Glutamatergic neuron (in vitro differentiated cells): ENCODE measurements around the gene ERN1. TPM values are rescaled to one million over a fixed set of nuclear protein-coding genes. Genes with fewer than 3 reads are reported as not detected.

Experiments
- DNase-seq: peaks from one replicate; pipeline ENCODE4 v3.0.0; 2022
- H3K27ac Mint-ChIP-seq: one replicate; pipeline ENCODE4 v1.8.0; 2020; ENCODE audit warnings: mild to moderate bottlenecking, mixed read lengths, inconsistent platforms; ENCODE audit not compliant: unreplicated experiment
- H3K27me3 Mint-ChIP-seq: one replicate; pipeline ENCODE4 v1.8.0; 2020; ENCODE audit warnings: mild to moderate bottlenecking, moderate library complexity, mixed read lengths, inconsistent platforms; ENCODE audit not compliant: unreplicated experiment
- H3K36me3 Mint-ChIP-seq: one replicate; pipeline ENCODE4 v1.8.0; 2020; ENCODE audit warnings: mild to moderate bottlenecking, mixed read lengths, inconsistent platforms; ENCODE audit not compliant: unreplicated experiment
- H3K4me1 Mint-ChIP-seq: one replicate; pipeline ENCODE4 v1.8.0; 2020; ENCODE audit warnings: mild to moderate bottlenecking, low read depth, mixed read lengths, inconsistent platforms; ENCODE audit not compliant: unreplicated experiment
- H3K4me3 Mint-ChIP-seq: one replicate; pipeline ENCODE4 v1.8.0; 2020; ENCODE audit warnings: mild to moderate bottlenecking, mixed read lengths, inconsistent platforms; ENCODE audit not compliant: unreplicated experiment
- H3K9me3 Mint-ChIP-seq: one replicate; pipeline ENCODE4 v1.8.0; 2020; ENCODE audit warnings: mild to moderate bottlenecking, moderate library complexity, mixed read lengths, inconsistent platforms; ENCODE audit not compliant: unreplicated experiment
- total RNA-seq: library from RNA; stranded (reverse); fragmentation: NEBNext Ultra II Directional; extraction: Animal tissue kit (Norgen Biotek cat#: 25700); gene quantifications from one replicate; pipeline ENCODE4 v1.2.1, GENCODE V29; 2021; ENCODE audit not compliant: unreplicated experiment
- TF ChIP-seq, protein P1 (sequence below): fragments of 200-600 bp; sonication (generic); IDR thresholded peaks from one replicate; pipeline ENCODE4 v1.5.0; 2021; ENCODE audit not compliant: partially characterized antibody, unreplicated experiment

ERN1 gene
- total RNA-seq, 1 donor from 2014 or later: 6.9 TPM

DNA sequence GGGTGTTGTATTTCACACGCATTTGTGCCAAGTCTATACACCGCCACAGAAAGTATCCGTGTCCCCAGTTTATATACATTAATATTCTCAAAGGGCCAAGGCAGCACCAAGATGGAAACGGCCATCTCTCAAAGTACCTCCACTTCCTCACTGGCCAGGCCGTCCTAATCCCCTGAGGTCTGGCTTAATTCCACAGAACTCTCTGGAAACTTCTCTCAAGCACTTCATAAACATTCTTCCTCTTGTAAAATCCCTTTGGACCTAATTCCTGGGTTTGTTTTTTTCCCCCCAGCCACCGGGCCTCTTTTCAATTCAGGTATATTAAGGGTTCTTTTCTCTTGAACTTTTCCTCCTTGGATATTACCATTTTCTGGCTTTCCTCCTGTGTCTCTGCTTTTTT is 5.1 kb upstream of the ERN1 start:
- peaks cover 5% of the 10 kb centered on the region for H3K27me3 Mint-ChIP-seq
- H3K4me1 Mint-ChIP-seq: peaks cover 4% of the 10 kb centered on the region
- no peak overlapping the region for H3K27ac Mint-ChIP-seq
- no peak for DNase-seq
- peaks cover 5% of the 10 kb centered on the region for H3K36me3 Mint-ChIP-seq
- H3K9me3 Mint-ChIP-seq: no peaks in the 10 kb centered on the region
- H3K4me3 Mint-ChIP-seq: no peak overlapping the region
- TF ChIP-seq, protein P1, sequence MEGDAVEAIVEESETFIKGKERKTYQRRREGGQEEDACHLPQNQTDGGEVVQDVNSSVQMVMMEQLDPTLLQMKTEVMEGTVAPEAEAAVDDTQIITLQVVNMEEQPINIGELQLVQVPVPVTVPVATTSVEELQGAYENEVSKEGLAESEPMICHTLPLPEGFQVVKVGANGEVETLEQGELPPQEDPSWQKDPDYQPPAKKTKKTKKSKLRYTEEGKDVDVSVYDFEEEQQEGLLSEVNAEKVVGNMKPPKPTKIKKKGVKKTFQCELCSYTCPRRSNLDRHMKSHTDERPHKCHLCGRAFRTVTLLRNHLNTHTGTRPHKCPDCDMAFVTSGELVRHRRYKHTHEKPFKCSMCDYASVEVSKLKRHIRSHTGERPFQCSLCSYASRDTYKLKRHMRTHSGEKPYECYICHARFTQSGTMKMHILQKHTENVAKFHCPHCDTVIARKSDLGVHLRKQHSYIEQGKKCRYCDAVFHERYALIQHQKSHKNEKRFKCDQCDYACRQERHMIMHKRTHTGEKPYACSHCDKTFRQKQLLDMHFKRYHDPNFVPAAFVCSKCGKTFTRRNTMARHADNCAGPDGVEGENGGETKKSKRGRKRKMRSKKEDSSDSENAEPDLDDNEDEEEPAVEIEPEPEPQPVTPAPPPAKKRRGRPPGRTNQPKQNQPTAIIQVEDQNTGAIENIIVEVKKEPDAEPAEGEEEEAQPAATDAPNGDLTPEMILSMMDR: no peak

DNA sequence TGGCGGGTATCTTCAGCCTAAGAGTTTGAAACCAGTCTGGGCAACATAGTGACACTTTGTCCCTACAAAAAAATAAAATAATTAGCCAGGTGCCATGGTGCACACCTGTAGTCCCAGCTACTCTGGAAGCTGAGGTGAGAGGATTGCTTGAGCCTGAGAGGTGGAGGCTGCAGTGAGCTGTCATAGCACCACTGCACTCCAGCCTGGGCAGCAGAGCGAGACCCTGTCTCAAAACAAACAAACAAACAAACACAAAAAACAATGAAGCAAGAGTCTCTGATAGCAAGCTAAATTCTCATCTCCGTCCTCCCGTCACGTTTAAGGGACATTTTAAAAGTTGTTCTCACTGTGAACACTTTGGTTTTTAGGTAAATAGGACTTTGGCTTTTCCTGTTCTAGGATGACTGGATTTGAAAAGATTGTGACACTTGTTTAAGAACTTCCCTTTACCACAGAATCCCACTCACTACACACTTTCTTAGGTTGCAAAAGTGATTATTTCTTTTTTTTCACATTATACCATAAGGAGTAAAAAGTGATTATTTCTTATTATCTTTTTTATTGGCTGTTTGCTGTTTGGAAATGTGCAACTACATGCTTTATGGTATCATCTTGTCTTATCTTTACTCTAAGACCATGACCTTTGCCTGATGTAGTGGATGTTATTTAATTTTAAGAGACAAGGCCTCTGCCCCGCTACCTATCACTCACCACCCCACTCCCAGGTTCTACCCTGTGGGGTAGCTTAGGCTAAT is 4.4 kb upstream of the ERN1 start:
- TF ChIP-seq, protein P1: no peak
- H3K9me3 Mint-ChIP-seq: no peaks in the 10 kb centered on the region
- no peak overlapping the region for H3K27ac Mint-ChIP-seq
- no peak overlapping the region for H3K4me3 Mint-ChIP-seq
- H3K27me3 Mint-ChIP-seq: peaks cover 5% of the 10 kb centered on the region
- peaks cover 5% of the 10 kb centered on the region for H3K36me3 Mint-ChIP-seq
- H3K4me1 Mint-ChIP-seq: peaks cover 4% of the 10 kb centered on the region
- DNase-seq: no peak

DNA sequence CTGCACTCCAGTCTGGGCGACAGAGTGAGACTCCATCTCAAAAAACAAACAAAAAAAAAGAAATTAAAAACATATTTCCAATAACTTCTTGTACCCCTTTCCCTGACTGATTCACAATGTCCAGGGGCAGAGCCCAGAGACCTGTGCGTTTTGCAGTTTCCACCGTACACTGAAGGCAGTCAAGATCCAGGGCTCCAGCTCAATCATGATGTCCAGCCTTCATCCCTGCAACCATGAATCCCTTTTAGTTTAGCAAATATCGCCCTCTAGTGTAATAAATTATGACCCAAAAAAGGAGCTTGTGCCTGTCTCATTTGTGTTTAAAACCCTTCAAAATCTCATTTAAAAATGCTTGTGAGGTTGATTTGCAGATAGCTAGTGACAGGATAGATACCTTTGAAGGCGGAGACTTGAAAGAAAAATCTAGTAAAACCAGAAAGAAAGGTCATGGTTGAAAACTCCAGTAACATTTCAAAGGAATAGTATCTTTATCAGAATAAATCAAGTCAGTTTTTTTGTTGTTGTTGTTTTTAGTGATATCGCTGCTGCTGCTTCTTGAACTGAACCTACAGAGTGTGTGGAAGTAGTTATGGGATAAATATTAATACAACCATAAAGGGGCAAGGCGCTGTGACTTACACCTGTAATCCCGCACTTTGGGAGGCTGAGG is 3.7 kb upstream of the ERN1 start:
- no peak overlapping the region for H3K27ac Mint-ChIP-seq
- H3K36me3 Mint-ChIP-seq: peaks cover 5% of the 10 kb centered on the region
- H3K9me3 Mint-ChIP-seq: peaks cover 5% of the 10 kb centered on the region
- H3K4me3 Mint-ChIP-seq: no peak overlapping the region
- DNase-seq: no peak
- TF ChIP-seq, protein P1: peak; percentile 80
- peaks cover 5% of the 10 kb centered on the region for H3K27me3 Mint-ChIP-seq
- peaks cover 8% of the 10 kb centered on the region for H3K4me1 Mint-ChIP-seq

DNA sequence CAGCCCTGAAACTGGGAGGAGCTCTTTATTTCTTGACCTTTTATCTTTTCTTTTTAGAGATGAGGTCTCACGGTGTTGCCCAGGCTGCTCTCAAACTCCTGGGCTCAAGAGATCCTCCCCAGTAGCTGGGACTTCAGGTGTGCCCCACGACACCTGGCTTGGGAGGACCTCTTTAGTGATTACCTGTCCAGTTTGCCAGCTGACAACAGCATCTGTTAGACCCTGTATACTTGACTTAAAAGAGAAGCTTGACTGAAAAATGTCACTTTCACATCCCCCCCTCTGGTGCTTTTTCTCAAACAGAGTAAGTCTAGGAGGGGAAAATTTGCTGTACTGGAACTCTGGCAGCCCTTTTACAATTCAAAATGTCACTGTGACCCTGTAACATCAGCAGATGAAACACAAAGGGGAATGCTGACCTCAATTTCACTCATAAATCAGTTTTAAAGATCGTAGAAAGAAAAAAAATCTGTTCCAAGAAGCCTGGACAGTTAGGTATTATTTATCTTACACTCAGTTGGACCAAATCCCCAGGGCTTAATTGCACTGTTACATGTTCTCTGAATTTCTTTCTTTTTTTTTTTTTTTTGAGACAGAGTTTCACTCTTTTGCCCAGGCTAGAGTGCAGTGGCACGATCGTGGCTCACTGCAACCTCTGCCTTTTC is 1.8 kb upstream of the ERN1 start:
- no peak overlapping the region for H3K4me3 Mint-ChIP-seq
- H3K4me1 Mint-ChIP-seq: peaks cover 8% of the 10 kb centered on the region
- TF ChIP-seq, protein P1: no peak
- H3K36me3 Mint-ChIP-seq: peaks cover under 1% of the 10 kb centered on the region
- H3K9me3 Mint-ChIP-seq: peaks cover 5% of the 10 kb centered on the region
- H3K27me3 Mint-ChIP-seq: peaks cover 5% of the 10 kb centered on the region
- no peak for DNase-seq
- H3K27ac Mint-ChIP-seq: no peak overlapping the region
